T-helper 1 cell treated with Interleukin-12 subunit alpha and Interleukin-12 subunit beta and Interleukin-4 antibody, amounts not matched to agents 30 ng/mL and 1 ng/mL, for 36 hours (primary cell): ENCODE measurements around the gene ZC3H12C. TPM values are rescaled to one million over a fixed set of nuclear protein-coding genes. Genes with fewer than 3 reads are reported as not detected.
"Not testable (repeated sequence)": the region's sequence is repeated elsewhere in the genome, so short reads cannot be mapped to it uniquely, and the experiment has no call there.

Experiments used
- intact Hi-C: fragments of 100-400 bp; cut with micrococcal nuclease; formaldehyde crosslinking; loops from one replicate; pipeline ENCODE4 v1.15.1; 2024
- total RNA-seq: library from RNA; stranded (reverse); gene quantifications from 2 replicates; pipeline ENCODE4 v1.2.3, GENCODE V29; 2022

The ZC3H12C gene
- 2.8 and 3.2 TPM in 2 replicates for total RNA-seq

GRCh38 chr11:110092515-110093406 lies at the start of gene ZC3H12C:
ZC3H12C (plus strand) TSS chr11:110093392; CDS start chr11:110093412, 20 bp downstream.
- intact Hi-C loops = loop anchor here (1.0 to 10.0 kb wide), 6 partner anchors 108 to 622 kb away; partner anchors contain the start of genes ARHGAP20, FDX1 and RDX

DNA sequence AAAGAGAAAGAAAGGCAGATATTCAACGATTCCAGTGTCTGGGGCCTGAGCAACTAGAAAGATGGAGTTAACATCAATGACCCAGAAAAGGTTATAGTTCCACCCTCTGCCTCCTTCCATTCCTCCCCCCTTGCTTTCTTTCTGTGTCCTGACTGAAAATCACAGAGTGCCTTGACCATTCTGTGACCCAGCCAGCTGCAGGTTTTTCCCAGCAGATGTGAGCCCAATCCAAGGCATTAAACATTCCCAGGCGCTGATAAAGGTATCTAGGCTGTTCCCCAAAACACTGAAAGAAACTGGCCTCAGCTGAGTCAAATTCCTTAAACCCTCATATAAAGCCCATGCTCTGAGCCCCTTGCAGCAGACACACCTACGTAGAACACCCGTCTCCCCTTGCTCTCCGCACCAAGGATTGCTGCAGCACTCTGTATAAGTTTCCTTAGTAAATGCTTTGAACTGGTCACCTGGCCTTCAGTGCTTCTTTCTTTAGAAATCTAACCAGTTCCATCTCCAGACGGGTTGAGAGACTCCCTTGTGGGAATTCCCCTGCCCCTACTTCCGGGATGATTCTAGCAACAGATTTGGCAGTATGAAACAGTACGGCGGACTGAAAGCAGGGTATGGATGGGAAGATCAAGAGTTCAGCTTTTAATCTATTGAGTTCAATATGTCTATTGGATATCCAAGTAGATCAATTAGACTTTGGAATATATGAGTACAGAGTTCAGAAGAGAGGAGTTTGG lies 48.8 kb upstream of the ZC3H12C start:
- intact Hi-C loops = no loop called here

GRCh38 chr11:110046775-110047380 lies 46.3 kb upstream of the ZC3H12C start:
- intact Hi-C loops = no loop called here

DNA sequence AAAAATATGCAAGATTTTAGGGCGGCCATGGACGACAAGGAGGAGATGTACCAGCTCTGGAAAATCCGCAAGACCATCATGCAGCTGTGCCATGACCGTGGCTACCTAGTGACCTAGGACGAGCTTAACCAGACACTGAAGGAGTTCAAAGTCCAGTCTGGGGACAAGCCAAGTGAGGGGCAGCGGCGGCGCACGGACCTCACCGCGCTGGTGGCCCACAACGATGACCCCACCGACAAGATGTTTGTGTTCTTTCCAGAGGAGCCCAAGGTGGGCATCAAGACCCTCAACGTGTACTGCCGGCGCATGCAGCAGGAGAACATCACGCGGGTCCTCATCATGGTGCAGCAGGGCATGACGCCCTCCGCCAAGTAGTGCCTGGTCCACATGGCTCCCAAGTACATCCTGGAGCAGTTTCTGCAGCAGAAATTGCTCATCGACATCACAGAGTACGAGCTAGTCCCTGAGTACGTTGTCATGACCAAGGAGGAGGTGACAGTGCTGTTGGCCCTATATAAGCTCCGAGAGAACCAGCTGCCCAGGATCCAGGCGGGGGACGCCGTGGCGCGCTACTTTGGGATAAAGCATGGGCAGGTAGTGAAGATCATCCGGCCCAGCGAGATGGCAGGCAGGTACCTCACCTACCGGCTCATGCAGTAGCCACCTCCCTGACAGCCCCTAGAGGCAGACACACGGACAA lies 43.5 kb upstream of the ZC3H12C start:
- intact Hi-C loops = no loop called here

- intact Hi-C loops = no loop called here
Observed at GRCh38 chr11:110050201-110050506, 43.0 kb upstream of the ZC3H12C start.

DNA sequence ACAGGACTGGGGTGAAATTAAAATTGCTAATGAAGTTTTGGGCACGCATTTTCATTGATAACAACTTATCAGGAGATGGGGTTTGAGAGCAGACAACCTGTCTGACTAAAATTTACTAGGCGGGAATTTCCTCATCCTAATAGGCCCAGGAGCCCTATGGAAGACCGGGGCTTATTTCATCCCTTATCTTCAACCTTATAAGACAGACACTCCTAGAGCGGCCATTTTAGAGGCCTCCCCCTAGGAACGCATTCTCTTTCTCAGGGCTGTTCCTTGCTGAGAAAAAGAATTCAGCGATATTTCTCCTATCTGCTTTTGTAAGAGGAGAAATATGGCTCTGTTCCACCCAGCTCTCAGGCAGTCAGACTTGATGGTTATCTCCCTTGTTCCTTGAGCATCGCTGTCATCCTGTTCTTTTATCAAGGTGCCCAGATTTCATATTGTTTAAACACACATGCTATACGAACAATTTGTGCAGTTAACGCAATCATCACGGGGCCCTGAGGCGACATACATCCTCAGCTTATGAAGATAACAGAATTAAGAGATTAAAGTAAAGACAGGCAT lies 39.3 kb upstream of the ZC3H12C start:
- intact Hi-C loops = no loop called here

DNA sequence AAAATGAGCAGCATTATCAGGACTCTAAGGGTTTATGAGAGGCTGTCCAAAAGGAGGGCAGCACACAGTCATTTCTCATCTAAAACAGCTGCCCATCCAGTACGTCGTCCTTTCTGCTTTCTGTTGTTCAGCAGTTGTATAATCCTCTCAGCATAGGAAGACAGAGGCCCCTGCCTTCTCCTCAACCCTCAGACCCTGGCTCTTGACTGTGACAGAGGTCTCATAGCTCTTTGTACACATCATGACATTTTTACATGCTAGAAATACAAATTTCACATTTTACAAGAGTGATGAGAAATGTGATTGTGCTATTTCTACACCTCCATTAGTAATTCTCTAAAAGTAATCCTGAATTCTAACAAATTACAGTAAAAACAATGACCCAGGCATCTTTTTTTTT lies 36.2 kb upstream of the ZC3H12C start:
- intact Hi-C loops = no loop called here

DNA sequence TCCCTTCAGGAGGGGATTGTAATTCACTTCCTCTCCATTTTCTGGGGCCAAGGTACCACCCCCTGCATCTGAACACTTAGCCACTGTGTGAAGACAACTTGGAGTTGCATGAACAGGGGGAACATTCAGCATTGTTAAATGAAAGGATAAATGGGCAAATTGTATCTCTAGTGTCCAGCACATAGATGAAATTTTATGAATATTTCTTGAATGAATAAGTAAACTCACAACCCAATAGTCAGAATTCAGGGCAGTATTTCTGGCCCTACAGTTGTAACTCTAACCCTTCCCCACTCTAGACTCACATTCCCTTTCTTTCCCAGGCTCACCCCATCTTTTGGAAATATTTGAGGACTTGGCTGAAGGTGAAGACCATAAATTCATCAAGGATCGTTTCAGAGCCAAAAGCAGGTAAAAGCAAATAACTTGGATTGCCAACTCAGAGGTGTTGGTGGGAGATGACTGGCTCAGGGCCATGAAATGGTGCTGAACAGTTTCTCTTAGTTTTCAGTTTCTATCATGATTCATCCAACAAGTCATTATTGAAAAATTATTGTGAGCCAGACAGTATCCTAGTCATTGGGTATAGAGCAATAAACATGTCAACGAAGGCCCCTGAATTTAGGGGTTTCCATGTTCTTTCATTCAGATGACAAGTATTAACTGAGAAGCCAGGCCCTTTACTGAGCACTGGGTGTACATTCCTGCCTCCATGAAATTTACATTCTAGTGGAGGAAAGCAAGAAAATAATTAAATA lies 33.3 kb upstream of the ZC3H12C start:
- intact Hi-C loops = no loop called here

- intact Hi-C loops = no loop called here
Observed at GRCh38 chr11:110061296-110061695, 31.9 kb upstream of the ZC3H12C start.

DNA sequence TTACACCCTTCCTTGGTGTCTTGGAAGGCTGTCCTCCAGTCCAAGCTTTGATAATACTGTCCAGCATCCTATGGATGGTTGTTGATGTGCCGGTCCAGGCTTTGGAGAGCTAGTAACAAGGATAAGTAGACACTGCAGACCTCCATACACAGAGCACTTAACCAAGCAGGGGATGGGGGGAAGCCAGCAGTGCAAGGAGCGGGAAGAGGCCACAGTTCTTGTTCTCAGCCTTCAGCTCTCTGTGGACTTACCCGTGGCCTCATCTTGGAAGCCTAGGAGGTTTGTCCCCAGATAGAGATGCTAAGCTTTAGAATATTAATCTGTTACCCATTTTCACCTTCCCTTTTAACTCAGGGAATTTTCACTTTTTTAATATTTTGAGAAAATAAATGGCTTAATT lies 30.9 kb upstream of the ZC3H12C start:
- intact Hi-C loops = no loop called here

GRCh38 chr11:110065189-110065588 lies 28.0 kb upstream of the ZC3H12C start:
- intact Hi-C loops = no loop called here

DNA sequence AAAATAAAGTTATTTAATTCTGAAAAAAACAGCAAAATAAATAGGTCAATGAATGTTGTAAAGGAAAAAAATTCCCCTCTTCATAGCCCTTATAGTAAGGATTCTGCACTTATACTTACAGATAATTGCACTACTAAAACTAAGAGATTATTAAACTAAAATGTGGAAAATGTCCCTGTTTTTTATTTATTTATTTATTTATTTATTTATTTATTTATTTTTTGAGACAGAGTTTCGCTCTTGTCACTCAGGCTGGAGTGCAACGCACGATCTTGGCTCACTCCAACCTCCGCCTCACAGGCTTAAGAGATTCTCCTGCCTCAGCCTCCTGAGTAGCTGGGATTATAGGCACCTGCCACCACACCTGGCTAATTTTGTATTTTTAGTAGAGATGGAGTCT lies 25.2 kb upstream of the ZC3H12C start:
- intact Hi-C loops = not testable (repeated sequence)

- intact Hi-C loops = no loop called here
Observed at GRCh38 chr11:110069158-110069737, 23.9 kb upstream of the ZC3H12C start.

DNA sequence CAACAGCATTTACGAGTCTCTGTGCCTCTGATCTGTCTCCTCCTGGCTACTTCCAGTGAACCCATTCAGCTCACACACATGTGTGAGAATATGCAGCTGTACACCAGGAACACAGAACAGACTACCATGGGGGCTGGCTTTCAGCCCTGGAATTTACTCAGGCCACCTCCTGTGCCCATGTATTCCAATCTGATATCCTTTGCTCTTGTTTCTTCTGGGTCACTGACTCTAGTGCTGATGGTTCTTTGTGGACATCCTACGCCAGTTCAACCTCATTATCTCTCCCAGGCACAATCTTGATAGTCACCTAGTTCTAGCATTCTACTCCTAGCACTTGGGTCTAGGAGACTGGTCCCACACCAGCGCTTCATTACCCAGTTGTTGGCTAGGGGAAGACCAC lies 23.0 kb upstream of the ZC3H12C start:
- intact Hi-C loops = no loop called here

GRCh38 chr11:110071197-110071596 lies 22.0 kb upstream of the ZC3H12C start:
- intact Hi-C loops = no loop called here

DNA sequence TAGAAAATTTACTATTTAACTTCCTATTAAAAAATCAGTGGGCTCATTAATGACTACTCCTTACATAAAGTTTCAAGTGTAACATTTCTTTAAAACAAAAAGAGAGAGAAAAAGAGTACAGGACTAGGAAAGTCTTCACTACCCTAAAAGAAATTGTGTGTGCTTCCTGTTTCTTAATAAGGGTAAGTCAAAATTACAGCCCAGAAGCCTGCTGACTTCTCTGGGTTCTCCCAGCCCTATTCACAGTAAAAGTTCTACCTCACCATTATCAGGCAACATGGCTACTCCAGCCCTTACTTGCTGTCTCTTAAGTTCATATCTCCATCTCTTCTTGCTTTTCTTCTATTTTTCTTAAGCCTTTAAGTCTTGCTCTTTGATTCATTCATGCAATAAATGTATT lies 20.3 kb upstream of the ZC3H12C start:
- intact Hi-C loops = no loop called here

- intact Hi-C loops = no loop called here
Observed at GRCh38 chr11:110074499-110074898, 18.7 kb upstream of the ZC3H12C start.

DNA sequence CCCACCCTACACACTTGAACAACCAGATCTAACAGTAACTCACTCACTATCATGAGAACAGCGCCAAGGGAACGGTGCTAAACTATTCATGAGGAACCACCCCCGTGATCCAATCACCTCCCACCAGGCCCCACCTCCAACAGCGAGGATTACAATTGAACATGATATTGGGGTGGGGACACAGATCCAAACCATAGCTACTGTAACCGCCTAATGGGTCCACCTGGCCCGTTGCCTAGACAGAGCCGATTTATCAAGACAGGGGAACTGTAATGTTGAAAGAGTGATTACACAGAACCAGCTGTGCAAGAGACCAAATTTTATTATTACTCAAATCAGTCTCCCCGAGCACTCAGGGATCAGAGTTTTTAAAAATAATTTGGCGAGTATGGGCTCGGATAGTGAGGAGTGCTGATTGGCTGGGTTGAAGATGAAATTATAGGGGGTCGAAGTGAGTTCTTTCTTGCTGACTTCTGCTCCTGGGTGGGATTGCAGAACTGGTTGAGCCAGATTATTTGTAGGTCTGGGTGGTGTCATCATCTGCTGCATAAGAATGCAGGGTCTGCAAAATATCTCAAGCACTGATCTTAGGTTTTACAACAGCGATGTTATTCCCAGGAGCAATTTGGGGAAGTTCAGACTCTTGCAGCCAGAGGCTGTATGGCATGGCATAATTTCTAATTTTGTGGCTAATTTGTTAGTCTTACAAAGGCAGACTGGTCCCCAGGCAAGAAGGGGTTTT lies 17.9 kb upstream of the ZC3H12C start:
- intact Hi-C loops = loop anchor here (5.0 kb wide), 1 partner anchor 357 kb away; no protein-coding TSS in a partner anchor

DNA sequence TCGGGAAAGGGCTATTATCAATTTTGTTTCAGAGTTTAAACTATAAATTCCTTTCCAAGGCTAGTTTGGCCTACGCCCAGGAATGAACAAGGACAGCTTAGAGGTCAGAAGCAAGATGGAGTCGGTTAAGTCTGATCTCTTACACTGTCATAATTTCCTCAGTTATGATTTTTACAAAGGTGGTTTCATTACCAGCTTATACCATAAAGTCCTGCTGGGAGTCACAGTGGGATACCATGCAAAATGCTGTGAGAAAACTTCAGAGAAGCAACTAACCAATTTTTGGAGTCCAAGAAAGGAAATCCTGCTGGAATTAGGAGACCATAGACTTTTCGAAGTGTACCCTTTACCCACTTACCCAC lies 17.4 kb upstream of the ZC3H12C start:
- intact Hi-C loops = loop anchor here (2.0 to 5.0 kb wide), 2 partner anchors 273 to 356 kb away; no protein-coding TSS in a partner anchor
